Keratinocyte (primary cell): ENCODE data around the gene CUX1. TPM values are rescaled to one million over a fixed set of nuclear protein-coding genes. Genes with fewer than 3 reads are reported as not detected.

ENCODE experiments used
- DNase-seq: peaks from one replicate; pipeline ENCODE4 v3.0.0-alpha.2; 2011; ENCODE audit warnings: low read depth, missing footprints, low spot score
- FAIRE-seq: peaks from 2 replicates; lab custom pipeline; 2011; peaks lifted over from hg19 to GRCh38; lab: Jason Lieb, UNC
- H2AFZ ChIP-seq: 2 replicates; pipeline ENCODE4 v1.6.0; 2012; ENCODE audit warnings: low read length, control low read depth, inconsistent platforms; ENCODE audit not compliant: control insufficient read depth
- H3K27ac ChIP-seq: 2 replicates; pipeline ENCODE4 v1.5.1; 2011; ENCODE audit warnings: low read length; ENCODE audit not compliant: control insufficient read depth, insufficient read depth
- H3K27me3 ChIP-seq: 3 replicates; pipeline ENCODE4 v1.6.0; 2011; ENCODE audit warnings: low read length; ENCODE audit not compliant: control insufficient read depth, insufficient read depth; ENCODE audit errors: extremely low read depth
- H3K36me3 ChIP-seq, 2 experiments: 2 replicates in 1 of 2; 3 replicates in 1 of 2; pipeline ENCODE4 v1.5.1; 2011; ENCODE audit warnings: low read length in 2 of 2, mild to moderate bottlenecking in 1 of 2; ENCODE audit not compliant: control insufficient read depth in 2 of 2, insufficient read depth in 2 of 2; ENCODE audit errors: extremely low read depth in 1 of 2
- H3K4me1 ChIP-seq: 3 replicates; pipeline ENCODE4 v1.5.1; 2011; ENCODE audit warnings: low read length; ENCODE audit not compliant: control insufficient read depth, insufficient read depth; ENCODE audit errors: extremely low read depth
- H3K4me2 ChIP-seq: 3 replicates; pipeline ENCODE4 v1.6.0; 2011; ENCODE audit warnings: low read depth, low read length; ENCODE audit not compliant: control insufficient read depth, insufficient read depth; ENCODE audit errors: extremely low read depth
- H3K4me3 ChIP-seq, 3 experiments: fragments of 200-600 bp in 1 of 3; sonication (generic) in 1 of 3; 2 replicates in 2 of 3; 3 replicates in 1 of 3; pipeline ENCODE4 v1.5.1; 2011 to 2016; ENCODE audit warnings: low read length in 3 of 3, mild to moderate bottlenecking in 3 of 3, control low read depth in 2 of 3, inconsistent platforms in 1 of 3, low read depth in 1 of 3, mixed read lengths in 1 of 3, mixed run types in 1 of 3, moderate library complexity in 1 of 3; ENCODE audit not compliant: control insufficient read depth in 2 of 3, insufficient read depth in 2 of 3; ENCODE audit errors: extremely low read depth in 1 of 3
- H3K79me2 ChIP-seq: 2 replicates; pipeline ENCODE4 v1.6.0; 2012; ENCODE audit warnings: low read length; ENCODE audit not compliant: control insufficient read depth, insufficient read depth
- H3K9ac ChIP-seq: 3 replicates; pipeline ENCODE4 v1.6.0; 2011; ENCODE audit warnings: low read length; ENCODE audit not compliant: control insufficient read depth, insufficient read depth; ENCODE audit errors: extremely low read depth
- H3K9me1 ChIP-seq: 3 replicates; pipeline ENCODE4 v1.6.0; 2011; ENCODE audit warnings: low read length; ENCODE audit not compliant: control insufficient read depth, insufficient read depth; ENCODE audit errors: extremely low read depth
- H3K9me3 ChIP-seq: 2 replicates; pipeline ENCODE4 v1.5.1; 2012; ENCODE audit warnings: low read depth, low read length; ENCODE audit not compliant: control insufficient read depth
- H4K20me1 ChIP-seq: 3 replicates; pipeline ENCODE4 v1.6.0; 2011; ENCODE audit warnings: low read length; ENCODE audit not compliant: control insufficient read depth, insufficient read depth; ENCODE audit errors: extremely low read depth
- CTCF ChIP-seq, 3 experiments: IDR thresholded peaks in 1 of 3; conservative IDR thresholded peaks in 1 of 3; optimal IDR thresholded peaks in 1 of 3; 2 replicates in 2 of 3; 3 replicates in 1 of 3; pipeline versions ENCODE3 to v1.5.1; 2011; ENCODE audit warnings: low read length in 3 of 3, mild to moderate bottlenecking in 3 of 3, moderate library complexity in 2 of 3, control low read depth in 1 of 3, inconsistent platforms in 1 of 3; ENCODE audit not compliant: insufficient read depth in 2 of 3; ENCODE audit errors: extremely low read depth in 1 of 3
- EZH2 ChIP-seq: IDR thresholded peaks from one replicate; pipeline ENCODE4 v1.6.1; 2012; ENCODE audit warnings: inconsistent platforms, mild to moderate bottlenecking, low read length, moderate library complexity
- dilution Hi-C: fragments of 300-500 bp; cut with MboI; formaldehyde crosslinking; loops from one replicate; pipeline ENCODE4 v1.7.0; 2020; ENCODE audit warnings: low sequenced_read_pairs; ENCODE audit not compliant: extremely low pct_ligation_motif_present
- polyA plus RNA-seq, 5 experiments: library from polyadenylated mRNA; depleted of rRNA in 3 of 5; stranded (reverse) in 3 of 5; stranded (forward) in 1 of 5; unstranded in 1 of 5; fragments of >200 nt; gene quantifications; 1 replicate in 1 of 5; 2 replicates in 3 of 5; 3 replicates in 1 of 5; pipeline versions ENCODE4 v1.2.1 to v1.2.3, GENCODE V29; 2011 to 2012; ENCODE audit warnings: missing spikeins in 2 of 5, low read depth in 1 of 5, low replicate concordance in 1 of 5

Gene CUX1
- polyA plus RNA-seq, 1 donor (not counting 4 experiments of a cell fraction or from before 2014, with no cell fraction given): 18.3 TPM

- H3K9me1 ChIP-seq: no peaks in the 10 kb centered on the region
- H3K9ac ChIP-seq: no peak overlapping the region
- no peak overlapping the region for H3K4me3 ChIP-seq
- H3K27me3 ChIP-seq: no peaks in the 10 kb centered on the region
- no peak overlapping the region for H3K4me2 ChIP-seq
- H3K9me3 ChIP-seq: no peaks in the 10 kb centered on the region
- no peaks in the 10 kb centered on the region for H3K79me2 ChIP-seq
- FAIRE-seq: no peak
- peaks cover 10% of the 10 kb centered on the region for H3K4me1 ChIP-seq
- no peaks in the 10 kb centered on the region for H3K36me3 ChIP-seq
- dilution Hi-C loops: no loop called here
- DNase-seq: no peak
- no peak overlapping the region for H2AFZ ChIP-seq
- H4K20me1 ChIP-seq: no peaks in the 10 kb centered on the region
- no peak for TF ChIP-seq EZH2
- TF ChIP-seq CTCF (optimal IDR thresholded peaks at IDR 0.05 in 1 of 3, IDR thresholded peaks at IDR 0.05 in 1 of 3, conservative IDR thresholded peaks at IDR 0.05 in 1 of 3; ENCODE audit: extremely low read depth in 1 of 3, insufficient read depth in 2 of 3, low read length in 3 of 3): no peak
- no peak overlapping the region for H3K27ac ChIP-seq
These were observed 328.7 kb downstream of the CUX1 start for GRCh38 chr7:102146122-102146521.

DNA sequence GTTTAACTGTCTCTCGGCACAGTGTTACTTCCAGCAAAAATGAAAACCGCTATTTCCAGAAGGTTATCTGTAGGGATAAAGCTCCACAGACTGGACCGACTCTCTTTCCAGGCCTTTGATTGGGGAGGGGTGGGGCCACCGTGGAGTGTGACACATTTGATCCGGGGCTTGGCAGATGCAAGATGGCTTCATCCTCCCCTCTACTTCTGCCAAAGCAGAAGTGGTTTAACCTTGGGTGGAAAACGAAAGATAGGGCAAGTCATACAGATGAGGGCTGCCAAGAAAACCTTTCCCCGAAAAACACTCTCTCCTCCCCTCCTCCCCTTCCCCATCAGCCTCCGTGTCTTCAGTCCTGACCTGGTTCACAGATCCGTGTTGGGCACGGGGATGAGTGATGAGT lies 329.6 kb downstream of the CUX1 start:
- Histone ChIP-seq H3K9ac (no peak overlapping the region), H3K27me3 (no peaks in the 10 kb centered on the region), H2AFZ (no peak overlapping the region), H3K9me3 (no peaks in the 10 kb centered on the region), H3K36me3 (no peaks in the 10 kb centered on the region), H4K20me1 (no peaks in the 10 kb centered on the region), H3K9me1 (no peaks in the 10 kb centered on the region), H3K27ac (no peak overlapping the region), H3K79me2 (no peaks in the 10 kb centered on the region), H3K4me1 (peaks cover 12% of the 10 kb centered on the region), H3K4me2 (no peak overlapping the region), H3K4me3 (no peak overlapping the region)
- DNase-seq (no peak), FAIRE-seq (no peak)
- dilution Hi-C loops: no loop called here
- TF ChIP-seq EZH2 (no peak), CTCF (optimal IDR thresholded peaks at IDR 0.05 in 1 of 3, IDR thresholded peaks at IDR 0.05 in 1 of 3, conservative IDR thresholded peaks at IDR 0.05 in 1 of 3; ENCODE audit: extremely low read depth in 1 of 3, insufficient read depth in 2 of 3, low read length in 3 of 3) (no peak)
